Panc1 (cell line): ENCODE measurements around the gene FOXN1. TPM values are rescaled to one million over a fixed set of nuclear protein-coding genes. Genes with fewer than 3 reads are reported as not detected.

ENCODE experiments used
- ATAC-seq: fragments of 200-7000 bp; cut with Tn5 transposase; 2 replicates; pipeline ENCODE4 v1.9.1; 2020; ENCODE audit warnings: mild to moderate bottlenecking, moderate library complexity
- BruUV-seq: library from RNA; stranded (reverse); fragments of 400-500 nt; replicated peaks from 2 replicates; lab custom pipeline; 2021; lab: Mats Ljungman, UMichigan
- CTCF ChIA-PET: fragments of 300-600 bp; sonication (Branson Sonifier 250); formaldehyde crosslinking; loops from one replicate; lab custom pipeline; 2022; ENCODE audit warnings: antibody characterized with exemption; lab: Charles Lee
- POLR2A ChIA-PET: fragments of 300-600 bp; sonication (Branson Sonifier 250); formaldehyde crosslinking; loops from one replicate; lab custom pipeline; 2022; ENCODE audit warnings: antibody characterized with exemption; lab: Charles Lee
- DNase-seq: peaks from one replicate; pipeline ENCODE4 v3.0.0-alpha.2; 2010; ENCODE audit warnings: low read depth, low spot score
- H3K27ac ChIP-seq: 2 replicates; pipeline ENCODE4 v1.5.1; 2011; ENCODE audit warnings: mild to moderate bottlenecking, low read length, inconsistent platforms
- H3K27me3 ChIP-seq: fragments of 200-500 bp; sonication (Bioruptor generic); 2 replicates; pipeline ENCODE4 v1.6.0; 2014; ENCODE audit warnings: low read length, inconsistent platforms; ENCODE audit not compliant: control insufficient read depth, insufficient read depth
- H3K36me3 ChIP-seq: fragments of 200-500 bp; sonication (Bioruptor generic); 2 replicates; pipeline ENCODE4 v1.5.1; 2014; ENCODE audit warnings: inconsistent platforms, mild to moderate bottlenecking, low read length, moderate library complexity; ENCODE audit not compliant: control insufficient read depth, insufficient read depth
- H3K4me1 ChIP-seq: 2 replicates; pipeline ENCODE4 v1.5.1; 2011; ENCODE audit warnings: inconsistent platforms, mild to moderate bottlenecking, low read length, moderate library complexity; ENCODE audit not compliant: control insufficient read depth, insufficient read depth
- H3K4me3 ChIP-seq, 2 experiments: 2 replicates each; pipeline ENCODE4 v1.5.1; 2011 to 2012; ENCODE audit warnings: low read depth in 2 of 2, low read length in 2 of 2, mild to moderate bottlenecking in 2 of 2, inconsistent platforms in 1 of 2, moderate library complexity in 1 of 2
- H3K9me3 ChIP-seq: fragments of 200-500 bp; sonication (Bioruptor generic); 2 replicates; pipeline ENCODE4 v1.5.1; 2014; ENCODE audit warnings: low read depth, mild to moderate bottlenecking, inconsistent platforms, low read length, moderate library complexity; ENCODE audit not compliant: control insufficient read depth, insufficient read depth
- CTCF ChIP-seq: fragments of 450-650 bp; IDR thresholded peaks from 2 replicates; pipeline ENCODE4 v1.5.1; 2017; ENCODE audit warnings: mild to moderate bottlenecking
- POLR2AphosphoS5 ChIP-seq: IDR thresholded peaks from 2 replicates; pipeline ENCODE4 v1.6.1; 2012; ENCODE audit warnings: mild to moderate bottlenecking, low read depth, low read length, moderate library complexity
- REST ChIP-seq, 2 experiments: IDR thresholded peaks; 2 replicates each; pipeline ENCODE4 v1.6.1; 2011 to 2012; ENCODE audit warnings: low read depth in 2 of 2, control low read depth in 1 of 2, low read length in 1 of 2, mild to moderate bottlenecking in 1 of 2, moderate library complexity in 1 of 2; ENCODE audit not compliant: insufficient read depth in 1 of 2
- SIN3A ChIP-seq: IDR thresholded peaks from 2 replicates; pipeline ENCODE4 v1.6.1; 2012; ENCODE audit warnings: low read depth, mild to moderate bottlenecking, low read length, moderate library complexity, borderline replicate concordance; ENCODE audit not compliant: insufficient read depth
- TCF7L2 ChIP-seq: IDR thresholded peaks from 2 replicates; pipeline ENCODE4 v1.6.1; 2011; ENCODE audit warnings: mild to moderate bottlenecking, low read depth, low read length, inconsistent platforms
- in situ Hi-C: cut with HindIII; loops from 2 replicates; pipeline ENCODE4 v1.10.0; 2016; ENCODE audit warnings: low sequenced_read_pairs, low pct_unique_long_range_greater_than_20kb
- intact Hi-C: fragments of 100-400 bp; cut with micrococcal nuclease; formaldehyde crosslinking; loops from one replicate; pipeline ENCODE4 v1.10.0; 2022; ENCODE audit not compliant: unreplicated experiment
- total RNA-seq: library from RNA; stranded (reverse); gene quantifications from one replicate; pipeline ENCODE4 v1.2.1, GENCODE V29; 2021; ENCODE audit not compliant: unreplicated experiment

FOXN1 gene
- total RNA-seq, 1 experiment from 2014 or later = not detected

GRCh38 chr17:28541439-28541838 is 35.3 kb downstream of the FOXN1 start:
- Histone ChIP-seq H3K4me1 (no peaks in the 10 kb centered on the region), H3K27me3 (no peaks in the 10 kb centered on the region), H3K36me3 (no peaks in the 10 kb centered on the region), H3K9me3 (no peaks in the 10 kb centered on the region), H3K4me3 (no peak overlapping the region), H3K27ac (no peak overlapping the region)
- in situ Hi-C loops = no loop called here
- CTCF ChIA-PET = interaction anchor here (0.6 to 1.6 kb wide), 3 partner anchors 14 to 46 kb away, joined by 3 to 8 read pairs (median 3); no protein-coding TSS in a partner anchor
- no peak for DNase-seq
- POLR2A ChIA-PET = no interaction called here
- BruUV-seq = no TSS peak
- TF ChIP-seq POLR2AphosphoS5 = no peak
- no peak for TF ChIP-seq SIN3A
- no peak for TF ChIP-seq TCF7L2
- TF ChIP-seq REST (IDR thresholded peaks at IDR 0.05; ENCODE audit: insufficient read depth in 1 of 2, low read depth in 2 of 2, low read length in 1 of 2) = no peak
- no peak for TF ChIP-seq CTCF
- no peak for ATAC-seq
- intact Hi-C loops = loop anchor here (2.0 kb wide), 1 partner anchor 47 kb away; no protein-coding TSS in a partner anchor

- in situ Hi-C loops = no loop called here
- Histone ChIP-seq H3K27me3 (no peaks in the 10 kb centered on the region), H3K36me3 (no peaks in the 10 kb centered on the region), H3K4me3 (no peak overlapping the region), H3K27ac (no peak overlapping the region), H3K9me3 (no peaks in the 10 kb centered on the region), H3K4me1 (no peaks in the 10 kb centered on the region)
- DNase-seq (no peak), ATAC-seq (no peak)
- no TSS peak for BruUV-seq
- ChIA-PET POLR2A (interaction anchor here (0.6 kb wide), 1 partner anchor 197 kb away, joined by 5 read pairs; no protein-coding TSS in a partner anchor), CTCF (no interaction called here)
- intact Hi-C loops = no loop called here
- TF ChIP-seq TCF7L2 (no peak), SIN3A (no peak), POLR2AphosphoS5 (no peak), CTCF (no peak), REST (IDR thresholded peaks at IDR 0.05; ENCODE audit: insufficient read depth in 1 of 2, low read depth in 2 of 2, low read length in 1 of 2) (no peak)
Measured at GRCh38 chr17:28544402-28545140, 38.4 kb downstream of the FOXN1 start.
